Thyroid gland (tissue), 4 donors: Measurements from ENCODE around the gene PDCD4.

Source experiments
- CTCF ChIP-seq, 6 experiments: fragments of 200-600 bp in 3 of 6; fragments of 450-650 bp in 3 of 6; sonication (generic) in 3 of 6; IDR thresholded peaks; one replicate each; pipeline ENCODE4 v1.5.1; 2016 to 2019; ENCODE audit warnings: antibody characterized with exemption in 6 of 6, mild to moderate bottlenecking in 2 of 6, inconsistent platforms in 1 of 6, moderate library complexity in 1 of 6
- POLR2A ChIP-seq, 2 donors: fragments of 450-650 bp; IDR thresholded peaks; one replicate each; pipeline ENCODE4 v1.6.1; 2017; ENCODE audit warnings: antibody characterized with exemption in 2 of 2, mild to moderate bottlenecking in 2 of 2, moderate library complexity in 1 of 2

- no peak for TF ChIP-seq CTCF (IDR thresholded peaks at IDR 0.05)
- no peak for TF ChIP-seq POLR2A (IDR thresholded peaks at IDR 0.05)
Observed at GRCh38 chr10:110851020-110851612, 20.6 kb upstream of the PDCD4 start.
